A549 (cell line): ENCODE results near the gene GNE.

ENCODE experiments used
- CEBPB ChIP-seq, 2 experiments: fragments of >200 bp in 1 of 2; sonication (Bioruptor Twin) in 1 of 2; formaldehyde crosslinking in 1 of 2; IDR thresholded peaks; 2 replicates each; pipeline ENCODE4 v1.6.1; 2012 to 2016
- CHD2 ChIP-seq: fragments of 150-350 bp; IDR thresholded peaks from 2 replicates; pipeline ENCODE4 v1.6.1; 2014; ENCODE audit warnings: low read length; ENCODE audit not compliant: partially characterized antibody
- CTCF ChIP-seq: fragments of >200 bp; sonication (Bioruptor Twin); formaldehyde crosslinking; IDR thresholded peaks from 3 replicates; pipeline ENCODE4 v1.5.1; 2016
- EP300 ChIP-seq, 2 experiments: fragments of >200 bp; sonication (Bioruptor Twin); formaldehyde crosslinking; IDR thresholded peaks; 2 replicates in 1 of 2; 3 replicates in 1 of 2; pipeline ENCODE4 v1.6.1; 2016 to 2017
- HEYL ChIP-seq: fragments of 250-450 bp; sonication (Bioruptor Pico); IDR thresholded peaks from 2 replicates; pipeline ENCODE4 v1.8.0; 2021; ENCODE audit warnings: mild to moderate bottlenecking, moderate library complexity
- KDM5A ChIP-seq: fragments of 200-600 bp; sonication (generic); IDR thresholded peaks from 2 replicates; pipeline ENCODE4 v1.6.1; 2016; ENCODE audit warnings: antibody characterized with exemption, mild to moderate bottlenecking
- RCOR1 ChIP-seq: fragments of 150-350 bp; IDR thresholded peaks from 2 replicates; pipeline ENCODE4 v1.6.1; 2014; ENCODE audit warnings: antibody characterized with exemption, low read length, low read depth
- TP53 ChIP-seq: fragments of 250-450 bp; sonication (Bioruptor Pico); IDR thresholded peaks from 2 replicates; pipeline ENCODE4 v1.5.0; 2021; ENCODE audit warnings: mild to moderate bottlenecking, moderate library complexity

GRCh38 chr9:36194326-36195000 is 63.8 kb downstream of the GNE start:
- TF ChIP-seq TP53: no peak
- no peak for TF ChIP-seq KDM5A
- no peak for TF ChIP-seq HEYL (CRISPR knock-in tag)
- TF ChIP-seq EP300 (IDR thresholded peaks at IDR 0.05): no peak
- no peak for TF ChIP-seq CEBPB (IDR thresholded peaks at IDR 0.05)
- TF ChIP-seq CHD2: no peak
- TF ChIP-seq RCOR1: no peak
- no peak for TF ChIP-seq CTCF
